ENCODE data around the gene JMJD1C.

DNA sequence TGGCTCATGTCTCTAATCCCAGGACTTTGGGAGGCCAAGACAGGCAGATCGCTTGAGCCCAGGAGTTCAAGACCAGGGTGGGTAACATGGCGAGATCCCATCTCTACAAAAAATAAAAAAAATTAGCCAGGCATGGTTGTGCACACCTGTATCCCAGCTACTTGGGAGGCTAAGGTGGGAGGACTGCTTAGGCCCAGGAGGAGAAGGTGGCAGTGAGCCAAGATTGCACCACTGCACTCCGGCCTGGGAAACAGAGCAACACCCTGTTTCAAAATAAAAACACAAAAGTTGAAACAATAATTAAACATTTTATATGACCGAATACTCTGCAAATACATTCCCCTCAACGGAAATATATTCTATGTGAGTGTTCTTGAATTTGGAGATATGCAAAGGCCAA is 40.3 kb downstream of the JMJD1C start:
- TF ChIP-seq POLR2A (IDR thresholded peaks at IDR 0.05) (no peak), EP300 (IDR thresholded peaks at IDR 0.05) (no peak)
- TF ChIP-seq, protein P1, sequence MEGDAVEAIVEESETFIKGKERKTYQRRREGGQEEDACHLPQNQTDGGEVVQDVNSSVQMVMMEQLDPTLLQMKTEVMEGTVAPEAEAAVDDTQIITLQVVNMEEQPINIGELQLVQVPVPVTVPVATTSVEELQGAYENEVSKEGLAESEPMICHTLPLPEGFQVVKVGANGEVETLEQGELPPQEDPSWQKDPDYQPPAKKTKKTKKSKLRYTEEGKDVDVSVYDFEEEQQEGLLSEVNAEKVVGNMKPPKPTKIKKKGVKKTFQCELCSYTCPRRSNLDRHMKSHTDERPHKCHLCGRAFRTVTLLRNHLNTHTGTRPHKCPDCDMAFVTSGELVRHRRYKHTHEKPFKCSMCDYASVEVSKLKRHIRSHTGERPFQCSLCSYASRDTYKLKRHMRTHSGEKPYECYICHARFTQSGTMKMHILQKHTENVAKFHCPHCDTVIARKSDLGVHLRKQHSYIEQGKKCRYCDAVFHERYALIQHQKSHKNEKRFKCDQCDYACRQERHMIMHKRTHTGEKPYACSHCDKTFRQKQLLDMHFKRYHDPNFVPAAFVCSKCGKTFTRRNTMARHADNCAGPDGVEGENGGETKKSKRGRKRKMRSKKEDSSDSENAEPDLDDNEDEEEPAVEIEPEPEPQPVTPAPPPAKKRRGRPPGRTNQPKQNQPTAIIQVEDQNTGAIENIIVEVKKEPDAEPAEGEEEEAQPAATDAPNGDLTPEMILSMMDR (IDR thresholded peaks at IDR 0.05) = no peak

Measured in ovary (tissue), 3 donors.